ENCODE data around the gene ZDHHC19.
"Not testable (repeated sequence)": the region's sequence is repeated elsewhere in the genome, so short reads cannot be mapped to it uniquely, and the experiment has no call there.

ZDHHC19 gene, protein sequence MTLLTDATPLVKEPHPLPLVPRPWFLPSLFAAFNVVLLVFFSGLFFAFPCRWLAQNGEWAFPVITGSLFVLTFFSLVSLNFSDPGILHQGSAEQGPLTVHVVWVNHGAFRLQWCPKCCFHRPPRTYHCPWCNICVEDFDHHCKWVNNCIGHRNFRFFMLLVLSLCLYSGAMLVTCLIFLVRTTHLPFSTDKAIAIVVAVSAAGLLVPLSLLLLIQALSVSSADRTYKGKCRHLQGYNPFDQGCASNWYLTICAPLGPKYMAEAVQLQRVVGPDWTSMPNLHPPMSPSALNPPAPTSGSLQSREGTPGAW

GRCh38 chr3:196210673-196211556, at the start of gene ZDHHC19:
Gene ZDHHC19, minus strand, starts transcription at chr3:196211400. Its CDS starts 85 bp downstream, at chr3:196211315.
- DNase-seq = no peak

DNA sequence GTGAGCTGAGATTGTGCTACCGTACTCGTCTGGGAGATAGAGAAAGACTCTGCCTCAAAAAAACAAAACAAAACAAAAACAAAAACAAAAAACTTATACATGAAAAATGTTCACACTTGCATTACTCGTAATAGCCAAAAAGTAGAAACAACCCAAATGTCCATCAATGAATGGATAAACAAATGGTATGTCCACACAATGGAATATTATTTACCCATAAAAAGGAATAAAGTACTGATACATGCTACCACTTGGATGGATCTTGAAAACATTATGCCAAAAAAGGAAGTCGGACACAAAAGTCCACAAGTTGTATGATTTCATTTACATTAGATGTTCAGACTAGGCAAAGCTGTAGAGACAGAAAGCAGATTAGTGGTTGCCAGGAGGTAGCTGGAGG, 49.6 kb upstream of the ZDHHC19 start:
- DNase-seq = no peak

GRCh38 chr3:196255776-196256175, 44.6 kb upstream of the ZDHHC19 start:
- DNase-seq = no peak

DNA sequence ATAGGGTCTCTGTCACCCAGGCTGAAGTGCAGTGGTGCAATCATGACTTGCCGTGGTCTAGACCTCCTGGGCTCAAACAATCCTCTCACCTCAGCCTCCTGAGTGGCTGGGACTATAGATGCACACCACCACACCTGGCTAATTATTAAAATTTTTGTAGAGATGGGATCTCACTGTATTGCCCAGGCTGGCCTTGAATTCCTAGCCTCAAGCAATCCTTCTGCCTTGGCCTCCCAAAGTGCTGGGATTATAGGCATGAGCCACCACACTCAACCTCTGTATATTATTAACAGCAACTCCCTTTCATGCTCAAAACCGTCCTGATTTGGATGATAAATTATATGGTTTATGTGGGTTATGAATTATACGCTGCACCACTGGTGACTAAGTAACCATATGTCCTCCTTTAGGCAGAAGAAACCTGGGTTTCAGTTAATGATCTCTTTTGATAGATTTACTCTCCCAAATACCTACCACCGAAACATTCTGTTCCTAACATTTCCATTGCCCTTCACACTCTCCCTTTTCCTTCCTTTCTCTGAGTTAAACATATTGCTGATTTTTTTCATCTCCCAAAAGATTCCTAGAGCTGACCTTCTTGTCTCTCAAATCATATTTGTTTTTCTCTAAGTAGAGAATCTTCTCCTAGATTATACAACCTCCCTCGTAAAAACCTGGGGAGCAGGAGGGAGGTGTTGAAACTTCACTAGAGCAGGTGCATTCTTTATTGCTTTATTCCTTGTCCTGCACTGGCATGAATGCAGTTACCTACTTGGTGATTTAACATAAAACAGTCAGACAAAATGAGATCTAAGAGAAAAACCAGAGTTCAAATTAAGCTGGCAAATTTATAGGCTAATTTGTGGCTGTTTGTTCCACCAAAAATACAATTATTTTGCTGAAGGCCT, 43.4 kb upstream of the ZDHHC19 start:
- no peak for DNase-seq

DNA sequence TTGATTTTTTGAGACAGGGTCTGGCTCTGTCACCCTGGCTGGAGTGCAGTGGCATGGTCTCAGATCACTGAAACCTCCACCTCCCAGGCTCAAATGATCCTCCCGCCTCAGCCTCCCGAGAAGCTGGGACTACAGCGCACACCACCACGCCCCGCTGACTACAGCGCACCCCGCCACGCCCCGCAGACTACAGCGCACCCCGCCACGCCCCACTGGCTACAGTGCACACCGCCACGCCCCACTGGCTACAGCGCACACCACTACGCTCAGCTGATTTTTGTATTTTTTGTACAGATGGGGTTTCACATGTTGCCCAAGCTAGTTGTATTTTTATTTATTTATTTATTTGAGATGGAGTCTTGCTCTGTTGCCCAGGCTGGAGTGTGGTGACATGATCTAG, 40.7 kb upstream of the ZDHHC19 start:
- no peak for DNase-seq

GRCh38 chr3:196246612-196247308, 35.6 kb upstream of the ZDHHC19 start:
- no peak for DNase-seq

DNA sequence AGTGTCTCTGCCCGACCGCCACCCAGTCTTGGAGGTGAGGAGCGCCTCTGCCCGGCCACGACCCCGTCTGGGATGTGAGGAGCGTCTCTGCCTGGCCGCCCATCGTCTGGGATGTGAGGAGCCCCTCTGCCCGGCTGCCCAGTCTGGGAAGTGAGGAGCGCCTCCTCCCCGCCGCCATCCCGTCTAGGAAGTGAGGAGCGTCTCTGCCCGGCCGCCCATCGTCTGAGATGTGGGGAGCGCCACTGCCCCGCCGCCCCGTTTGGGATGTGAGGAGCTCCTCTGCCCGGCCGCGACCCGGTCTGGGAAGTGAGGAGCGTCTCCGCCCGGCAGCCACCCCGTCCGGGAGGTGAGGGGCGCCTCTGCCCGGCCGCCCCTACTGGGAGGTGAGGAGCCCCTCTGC, 33.0 kb upstream of the ZDHHC19 start:
- not testable (repeated sequence) for DNase-seq

- no peak for DNase-seq
Observed at GRCh38 chr3:196241704-196242103, 30.5 kb upstream of the ZDHHC19 start.

- no peak for DNase-seq
Observed at GRCh38 chr3:196240424-196240823, 29.2 kb upstream of the ZDHHC19 start.

GRCh38 chr3:196238612-196239560, 27.7 kb upstream of the ZDHHC19 start:
- no peak for DNase-seq

- no peak for DNase-seq
Observed at GRCh38 chr3:196237203-196237602, 26.0 kb upstream of the ZDHHC19 start.

GRCh38 chr3:196236223-196236622, 25.0 kb upstream of the ZDHHC19 start:
- DNase-seq = no peak

DNA sequence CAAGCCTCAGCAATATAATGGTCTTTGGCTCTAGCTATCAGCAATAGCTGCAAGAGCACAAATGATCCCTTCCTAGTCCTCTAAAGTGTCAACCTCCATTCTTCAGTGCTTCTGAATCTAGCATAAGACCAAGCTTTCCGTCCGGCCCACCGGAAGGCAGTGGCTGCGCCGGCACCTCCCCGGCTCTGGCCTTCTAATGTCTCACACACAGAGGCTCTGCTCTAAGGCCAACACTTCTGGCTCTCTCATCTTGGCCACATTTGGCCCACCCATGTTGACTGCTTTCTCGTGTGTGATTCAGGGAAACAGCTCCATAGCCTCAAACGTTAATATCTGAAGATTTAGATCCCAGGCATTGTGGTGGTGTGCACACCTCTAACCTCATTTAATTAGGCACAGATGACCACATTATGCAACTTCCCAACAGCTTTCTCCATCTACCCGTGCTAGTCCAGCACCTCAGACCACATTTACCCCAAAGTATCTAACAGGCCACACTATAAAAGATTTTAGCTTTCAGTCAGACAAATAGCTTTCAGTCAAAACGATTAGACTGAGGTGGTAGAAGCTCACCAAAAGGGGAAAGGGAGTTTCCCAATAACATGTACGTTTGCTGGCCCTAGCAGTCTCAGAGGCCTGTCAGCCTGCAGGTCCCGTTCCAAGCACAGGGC, 24.4 kb upstream of the ZDHHC19 start:
- no peak for DNase-seq

- DNase-seq = no peak
Observed at GRCh38 chr3:196232882-196233251, 21.7 kb upstream of the ZDHHC19 start.

DNA sequence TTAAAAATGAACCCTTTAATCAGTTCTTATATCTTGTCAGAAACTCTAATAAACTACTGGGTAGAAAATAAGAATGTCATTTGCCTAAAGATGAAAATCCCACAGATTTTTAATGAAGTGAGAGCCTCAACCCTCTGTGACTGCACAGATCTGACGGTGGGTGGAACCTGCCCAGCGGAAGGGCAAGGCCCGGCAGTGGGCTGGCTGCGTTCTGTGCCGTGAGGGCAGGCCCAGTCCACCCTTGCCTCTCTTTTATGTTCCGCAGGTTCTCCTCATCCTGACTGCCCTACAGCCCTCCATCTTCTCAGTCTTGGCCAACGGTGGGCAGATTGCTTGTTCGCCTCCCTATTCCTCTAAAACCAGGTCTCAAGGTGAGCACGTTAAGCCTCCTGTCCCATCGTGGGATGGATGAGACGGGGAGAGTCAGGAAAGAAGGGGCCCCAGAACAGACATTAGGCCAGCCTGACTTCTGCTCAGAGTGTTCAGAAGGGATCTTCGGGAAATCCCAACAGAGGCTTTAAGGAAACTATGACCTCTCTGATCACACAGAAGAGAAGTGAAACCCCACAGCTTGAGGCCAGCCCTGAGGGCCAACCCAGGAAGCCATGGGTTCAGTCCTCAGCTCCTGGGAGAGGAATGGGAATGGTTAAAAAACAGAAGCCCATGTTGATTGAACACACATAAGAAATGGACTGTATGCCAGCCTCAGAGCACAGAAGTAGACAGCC, 21.1 kb upstream of the ZDHHC19 start:
- DNase-seq = no peak

GRCh38 chr3:196227629-196228493, 16.7 kb upstream of the ZDHHC19 start:
- no peak for DNase-seq

GRCh38 chr3:196227121-196227561, 15.9 kb upstream of the ZDHHC19 start:
- DNase-seq = no peak

- DNase-seq = no peak
Observed at GRCh38 chr3:196225763-196226364, 14.7 kb upstream of the ZDHHC19 start.

Data from COR-L47 (cell line).